Cardiac muscle cell (in vitro differentiated cells and primary cell): ENCODE measurements around the gene PALS2. TPM values are rescaled to one million over a fixed set of nuclear protein-coding genes. Genes with fewer than 3 reads are reported as not detected.

Experiments used
- DNase-seq, 2 donors: peaks; one replicate each; pipeline versions ENCODE4 v3.0.0 to v3.0.0-alpha.2; 2010 to 2017; ENCODE audit warnings: low read depth in 1 of 2, low spot score in 1 of 2
- H3K27ac ChIP-seq: fragments of 200-600 bp; sonication (generic); 2 replicates; pipeline ENCODE4 v1.5.1; 2016
- H3K27me3 ChIP-seq: fragments of 200-600 bp; sonication (generic); 2 replicates; pipeline ENCODE4 v1.6.0; 2016; ENCODE audit warnings: control low read depth
- H3K36me3 ChIP-seq: fragments of 200-600 bp; sonication (generic); 2 replicates; pipeline ENCODE4 v1.5.1; 2016; ENCODE audit warnings: control low read depth
- H3K4me1 ChIP-seq: fragments of 200-600 bp; sonication (generic); 2 replicates; pipeline ENCODE4 v1.8.1; 2017; ENCODE audit warnings: low read depth, mild to moderate bottlenecking, mixed run types
- H3K4me3 ChIP-seq: fragments of 200-600 bp; sonication (generic); 2 replicates; pipeline ENCODE4 v1.5.1; 2016; ENCODE audit warnings: mild to moderate bottlenecking
- H3K9me3 ChIP-seq: fragments of 200-600 bp; sonication (generic); 2 replicates; pipeline ENCODE4 v1.5.1; 2017; ENCODE audit warnings: low read depth, mild to moderate bottlenecking, control low read depth
- CTCF ChIP-seq: IDR thresholded peaks from 2 replicates; pipeline ENCODE4 v1.5.1; 2012; ENCODE audit warnings: low read depth, mild to moderate bottlenecking, low read length
- polyA plus RNA-seq: library from polyadenylated mRNA; unstranded; fragments of >200 nt; fragmentation: Nextera tagmentation; extraction: Ambion mirVana; gene quantifications from 2 replicates; pipeline ENCODE4 v1.2.1, GENCODE V29; 2016
- total RNA-seq: library from RNA; depleted of rRNA; stranded (reverse); fragments of >200 nt; gene quantifications from 2 replicates; pipeline ENCODE4 v1.2.3, GENCODE V29; 2016

The PALS2 gene
- total and polyA plus RNA-seq, 2 experiments from 2014 or later = 9.5 to 11.7 TPM

- Histone ChIP-seq H3K4me3 (no peak overlapping the region), H3K36me3 (no peaks in the 10 kb centered on the region), H3K9me3 (no peaks in the 10 kb centered on the region), H3K4me1 (no peaks in the 10 kb centered on the region), H3K27me3 (no peaks in the 10 kb centered on the region), H3K27ac (no peak overlapping the region)
- no peak for TF ChIP-seq CTCF
- no peak for DNase-seq
These were observed 29.7 kb downstream of the PALS2 start for GRCh38 chr7:24602860-24603456.

- Histone ChIP-seq H3K27ac (no peak overlapping the region), H3K27me3 (no peaks in the 10 kb centered on the region)
These were observed 31.4 kb downstream of the PALS2 start for GRCh38 chr7:24604630-24605029.

GRCh38 chr7:24608504-24608903 lies 35.3 kb downstream of the PALS2 start:
- H3K27ac ChIP-seq = no peak overlapping the region
- H3K9me3 ChIP-seq = no peaks in the 10 kb centered on the region
- H3K4me1 ChIP-seq = no peaks in the 10 kb centered on the region
- H3K27me3 ChIP-seq = no peaks in the 10 kb centered on the region
- H3K4me3 ChIP-seq = no peak overlapping the region
- no peak for TF ChIP-seq CTCF
- DNase-seq = no peak
- no peaks in the 10 kb centered on the region for H3K36me3 ChIP-seq

More at GRCh38 chr7:24604630-24605029, 31.4 kb downstream of the PALS2 start:
- Histone ChIP-seq H3K4me1 (no peaks in the 10 kb centered on the region), H3K36me3 (no peaks in the 10 kb centered on the region), H3K9me3 (no peaks in the 10 kb centered on the region), H3K4me3 (no peak overlapping the region)
- no peak for DNase-seq
- TF ChIP-seq CTCF = no peak

GRCh38 chr7:24609059-24609458 lies 35.8 kb downstream of the PALS2 start:
- no peaks in the 10 kb centered on the region for H3K9me3 ChIP-seq
- no peak for TF ChIP-seq CTCF
- H3K27ac ChIP-seq = no peak overlapping the region
- DNase-seq = peak in 1 of 2 donors; percentile 13
- no peaks in the 10 kb centered on the region for H3K27me3 ChIP-seq
- no peaks in the 10 kb centered on the region for H3K36me3 ChIP-seq
- no peak overlapping the region for H3K4me3 ChIP-seq
- H3K4me1 ChIP-seq = no peaks in the 10 kb centered on the region

- no peaks in the 10 kb centered on the region for H3K9me3 ChIP-seq
- no peaks in the 10 kb centered on the region for H3K27me3 ChIP-seq
- H3K27ac ChIP-seq = no peak overlapping the region
- no peak for TF ChIP-seq CTCF
- no peaks in the 10 kb centered on the region for H3K36me3 ChIP-seq
- no peak overlapping the region for H3K4me3 ChIP-seq
- H3K4me1 ChIP-seq = no peaks in the 10 kb centered on the region
- no peak for DNase-seq
These were observed 36.3 kb downstream of the PALS2 start for GRCh38 chr7:24609570-24609969.
